ENCODE data around the gene DMXL2. TPM values are rescaled to one million over a fixed set of nuclear protein-coding genes. Genes with fewer than 3 reads are reported as not detected.
"Not testable (repeated sequence)": the region's sequence is repeated elsewhere in the genome, so short reads cannot be mapped to it uniquely, and the experiment has no call there.

Gene DMXL2
- total and polyA plus RNA-seq, 10 donors = 11.1 to 140 (median 66.4) TPM

DNA sequence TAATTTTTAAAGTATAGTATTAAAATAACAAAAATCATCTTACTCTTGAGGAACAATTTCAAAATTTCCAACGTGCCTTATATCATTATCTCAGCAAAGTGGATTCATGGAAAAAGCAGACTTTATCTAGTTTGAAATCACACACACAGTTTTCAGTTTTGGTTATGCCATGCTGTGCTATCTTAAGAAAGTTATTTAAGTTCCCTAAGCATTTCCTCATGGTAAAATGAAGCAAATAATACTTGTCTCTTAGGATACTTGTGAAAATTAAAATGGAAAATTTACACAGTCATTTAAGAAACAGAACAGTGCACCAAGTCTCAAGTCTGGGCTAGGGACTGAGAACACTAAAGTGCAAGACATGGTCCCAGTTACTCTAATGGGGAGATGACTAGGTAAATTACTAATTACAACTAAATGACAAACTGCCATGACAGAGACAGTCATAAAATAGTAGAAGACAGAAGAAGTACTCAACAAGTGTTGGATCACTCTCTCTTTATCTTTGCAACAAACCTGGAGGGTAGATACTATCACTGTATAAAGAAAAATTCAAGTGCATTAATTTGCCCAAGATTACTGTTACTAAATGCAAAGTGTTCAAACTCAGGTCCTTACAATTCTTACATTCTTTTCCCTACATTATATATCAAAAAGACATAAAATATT is 44.8 kb downstream of the DMXL2 start:
- DNase-seq = no peak
- H3K4me1 ChIP-seq = peaks cover 0 to 46% (median 4%) of the 10 kb centered on the region in 6 donors
- intact Hi-C loops (cut with DNase I; ENCODE audit: low total_unique reads) = no loop called here
- no peak for TF ChIP-seq CTCF (IDR thresholded peaks at IDR 0.05 in 8 of 11, conservative IDR thresholded peaks at IDR 0.05 in 3 of 11)
- TF ChIP-seq POLR2AphosphoS5 (IDR thresholded peaks at IDR 0.05) = no peak
- no peak for TF ChIP-seq POLR2A (IDR thresholded peaks at IDR 0.05)
- 44 to 88% (median 57%) methylated on average over 1 of the region's 1 CpG for WGBS, 5 donors
- H3K36me3 ChIP-seq = no peaks in the 10 kb centered on the region
- peak overlapping the region; percentile 17 to 85 (median 70) for H3K27ac ChIP-seq
- peaks cover 0 to 18% (median 11%) of the 10 kb centered on the region in 8 donors for H3K9me3 ChIP-seq
- no peaks in the 10 kb centered on the region for H3K27me3 ChIP-seq (replicated peaks in 1 of 7)
- peak overlapping the region in 1 of 8 donors; percentile 10 for H3K4me3 ChIP-seq

DNA sequence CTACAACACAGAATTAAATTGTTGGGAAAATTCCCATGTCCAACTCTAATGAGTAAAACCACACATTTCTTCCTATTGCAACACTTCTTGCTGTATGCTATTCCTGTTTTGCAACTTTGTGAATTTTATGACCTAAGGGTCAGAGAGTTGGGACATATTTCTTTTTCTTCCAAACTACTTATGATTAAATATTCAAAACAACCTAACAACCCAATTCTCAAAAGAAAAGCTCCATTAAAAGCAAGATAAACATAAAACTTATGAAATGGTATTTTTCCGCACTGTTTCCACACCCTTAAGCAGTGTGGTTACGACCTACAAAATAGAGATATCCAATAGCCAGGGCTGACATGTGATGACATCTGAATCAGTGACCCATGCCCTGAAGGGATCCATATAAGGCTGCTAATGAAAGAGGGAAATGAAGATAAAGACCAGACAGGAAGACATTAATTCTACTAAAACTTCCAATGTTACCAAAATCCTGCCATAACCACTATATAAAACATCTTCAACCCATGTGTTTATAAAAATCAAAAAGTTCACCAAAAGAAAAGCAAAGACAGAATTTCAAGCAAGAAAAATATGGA is 45.6 kb downstream of the DMXL2 start:
- H3K36me3 ChIP-seq = no peaks in the 10 kb centered on the region
- peak overlapping the region; percentile 17 to 85 (median 70) for H3K27ac ChIP-seq
- no peak for DNase-seq
- H3K4me3 ChIP-seq = peak overlapping the region in 1 of 8 donors; percentile 10
- no peaks in the 10 kb centered on the region for H3K27me3 ChIP-seq (replicated peaks in 1 of 7)
- intact Hi-C loops (cut with DNase I; ENCODE audit: low total_unique reads) = no loop called here
- H3K4me1 ChIP-seq = peaks cover 0 to 46% (median 4%) of the 10 kb centered on the region in 6 donors
- WGBS, 5 donors = 41 to 79% (median 60%) methylated on average over 2 of the region's 2 CpGs
- peaks cover 0 to 12% (median 5%) of the 10 kb centered on the region in 8 donors for H3K9me3 ChIP-seq
- no peak for TF ChIP-seq POLR2AphosphoS5 (IDR thresholded peaks at IDR 0.05)

DNA sequence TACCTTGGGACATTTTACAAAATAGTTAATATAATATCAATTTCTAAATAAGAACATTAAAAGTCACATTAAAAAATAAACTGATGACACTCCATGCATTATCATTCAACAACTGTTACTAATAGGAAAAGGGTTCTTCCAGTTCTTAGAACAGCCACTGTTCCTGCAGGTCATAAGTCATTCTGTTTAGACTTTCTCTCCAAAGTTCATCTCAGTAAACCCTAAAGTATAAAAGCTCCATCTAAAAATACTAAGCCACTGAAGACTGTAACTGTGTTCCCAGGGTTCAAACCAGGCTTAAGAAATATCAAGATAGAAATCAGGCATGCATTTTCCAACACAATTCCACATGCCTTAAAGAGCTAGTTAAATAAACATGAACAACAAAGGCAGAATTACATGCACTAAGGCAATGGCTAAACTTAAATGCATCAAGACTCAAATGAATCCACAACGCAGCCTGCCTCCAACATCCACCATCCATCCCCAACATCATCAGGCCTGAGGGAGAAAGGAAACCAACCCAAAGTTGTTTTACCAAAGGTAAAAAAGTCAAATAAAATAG is 46.2 kb downstream of the DMXL2 start:
- 69 to 96% (median 72%) methylated on average over 1 of the region's 1 CpG for WGBS, 5 donors
- H3K27ac ChIP-seq = peak overlapping the region in 7 of 8 donors; percentile 61 to 85 (median 73)
- intact Hi-C loops (cut with DNase I; ENCODE audit: low total_unique reads) = no loop called here

DNA sequence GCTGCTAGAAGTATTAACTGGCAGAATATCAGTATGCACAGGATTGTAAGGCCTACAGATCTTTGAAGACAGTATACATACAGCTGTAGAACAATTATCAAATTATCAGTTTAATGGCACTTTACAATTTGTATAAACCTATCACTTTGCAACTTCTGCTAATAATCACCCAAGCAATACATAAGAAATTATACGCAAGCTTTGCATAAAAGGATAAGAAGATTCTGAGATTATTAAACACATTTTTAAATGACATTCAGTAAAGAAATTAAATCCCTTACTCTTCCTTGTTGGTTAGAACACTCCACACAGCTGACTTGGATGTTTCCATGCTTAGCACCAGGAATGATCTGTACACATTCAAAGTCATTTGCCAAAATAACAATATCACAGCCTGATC is 46.8 kb downstream of the DMXL2 start:
- no peaks in the 10 kb centered on the region for H3K36me3 ChIP-seq
- TF ChIP-seq POLR2AphosphoS5 (IDR thresholded peaks at IDR 0.05) = no peak
- no peak for TF ChIP-seq CTCF (IDR thresholded peaks at IDR 0.05 in 8 of 11, conservative IDR thresholded peaks at IDR 0.05 in 3 of 11)
- no peak for TF ChIP-seq POLR2A (IDR thresholded peaks at IDR 0.05)
- H3K27ac ChIP-seq = peak overlapping the region in 6 of 8 donors; percentile 3 to 85 (median 72)
- WGBS, 5 donors = 93 to 100% (median 97%) methylated on average over 1 of the region's 1 CpG
- H3K9me3 ChIP-seq = no peaks in the 10 kb centered on the region
- no peak overlapping the region for H3K4me3 ChIP-seq
- DNase-seq = no peak
- intact Hi-C loops (cut with DNase I; ENCODE audit: low total_unique reads) = no loop called here
- peaks cover 0 to 41% (median 4%) of the 10 kb centered on the region in 6 donors for H3K4me1 ChIP-seq
- H3K27me3 ChIP-seq (replicated peaks in 1 of 7) = no peaks in the 10 kb centered on the region

More for the DNA sequence above, 46.2 kb downstream of the DMXL2 start:
- peak overlapping the region in 1 of 8 donors; percentile 30 for H3K4me3 ChIP-seq
- H3K9me3 ChIP-seq = peaks cover 0 to 5% (median 0%) of the 10 kb centered on the region in 8 donors
- TF ChIP-seq CTCF (IDR thresholded peaks at IDR 0.05 in 8 of 11, conservative IDR thresholded peaks at IDR 0.05 in 3 of 11) (no peak), POLR2A (IDR thresholded peaks at IDR 0.05) (no peak)
- no peak for DNase-seq
- H3K36me3 ChIP-seq = no peaks in the 10 kb centered on the region
- H3K4me1 ChIP-seq = peaks cover 0 to 46% (median 4%) of the 10 kb centered on the region in 6 donors
- no peaks in the 10 kb centered on the region for H3K27me3 ChIP-seq (replicated peaks in 1 of 7)

- DNase-seq; intact Hi-C loops (cut with DNase I; ENCODE audit: low total_unique reads); H3K4me3 ChIP-seq; H3K9me3 ChIP-seq; H3K27me3 ChIP-seq (replicated peaks in 1 of 7); H3K36me3 ChIP-seq; H3K27ac ChIP-seq: not testable (repeated sequence)
- WGBS, 5 donors = 82 to 97% (median 87%) methylated on average over 2 of the region's 2 CpGs
- peaks cover 0 to 44% (median 6%) of the 10 kb centered on the region in 6 donors for H3K4me1 ChIP-seq
Measured at GRCh38 chr15:51573352-51573751, 49.2 kb downstream of the DMXL2 start.

DNA sequence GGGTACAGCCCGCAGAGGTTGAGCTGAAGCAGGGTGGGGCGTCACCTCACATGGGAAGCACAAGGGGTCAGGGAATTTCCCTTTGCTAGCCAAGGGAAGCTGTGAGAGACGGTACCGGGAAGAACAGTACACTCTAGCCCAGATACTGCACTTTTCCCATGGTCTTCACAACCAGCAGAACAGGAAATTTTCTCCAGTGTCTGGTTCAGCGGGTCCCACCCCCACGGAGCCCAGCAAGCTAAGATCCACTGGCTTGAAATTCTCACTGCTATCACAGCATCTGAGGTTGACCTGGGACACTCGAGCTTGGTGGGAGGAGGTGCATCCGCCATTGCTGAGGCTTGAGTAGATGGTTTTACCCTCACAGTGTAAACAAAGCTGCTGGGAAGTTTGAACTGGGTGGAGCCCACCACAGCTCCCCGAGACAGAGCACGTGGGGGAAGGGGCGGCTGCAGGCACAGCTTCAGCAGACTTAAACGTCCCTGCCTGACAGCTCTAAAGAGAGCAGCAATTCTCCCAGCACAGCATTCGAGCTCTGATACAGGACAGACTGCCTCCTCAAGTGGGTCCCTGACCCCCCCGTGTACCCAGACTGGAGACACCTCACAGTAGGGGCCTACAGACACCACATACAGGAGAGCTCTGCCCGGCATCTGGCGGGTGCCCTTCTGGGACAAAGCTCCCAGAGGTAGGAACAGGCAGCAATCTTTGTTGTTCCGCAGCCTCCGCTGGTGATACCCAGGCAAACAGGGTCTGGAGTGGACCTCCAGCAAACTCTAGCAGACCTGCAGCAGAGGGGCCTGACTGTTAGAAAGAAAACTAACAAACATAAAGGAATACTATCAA is 53.4 kb downstream of the DMXL2 start:
- H3K4me1 ChIP-seq; H3K36me3 ChIP-seq; H3K4me3 ChIP-seq; H3K27me3 ChIP-seq (replicated peaks in 1 of 7); H3K9me3 ChIP-seq; intact Hi-C loops (cut with DNase I; ENCODE audit: low total_unique reads): not testable (repeated sequence)
- DNase-seq = peak; percentile 56
- H3K27ac ChIP-seq = peak overlapping the region in 1 of 8 donors; percentile 36
- WGBS, 5 donors = 74 to 84% (median 78%) methylated on average over 16 to 18 of the region's 18 CpGs

All from spleen (tissue), 11 donors.